Muscle layer of duodenum (tissue), 2 donors: Measurements from ENCODE around the gene CTDP1.
"Not testable (repeated sequence)": the region's sequence is repeated elsewhere in the genome, so short reads cannot be mapped to it uniquely, and the experiment has no call there.

Experiments used
- H3K27ac ChIP-seq: one replicate; pipeline ENCODE4 v1.7.0; 2013; ENCODE audit warnings: mild to moderate bottlenecking, low read length
- H3K27me3 ChIP-seq: one replicate; pipeline ENCODE4 v1.7.0; 2013; ENCODE audit warnings: low read depth, mild to moderate bottlenecking, control low read depth, low read length
- H3K36me3 ChIP-seq, 2 donors: one replicate each; pipeline ENCODE4 v1.7.0; 2013; ENCODE audit warnings: low read length in 2 of 2, control low read depth in 1 of 2, mild to moderate bottlenecking in 1 of 2; ENCODE audit not compliant: insufficient read depth in 2 of 2, control insufficient read depth in 1 of 2
- H3K4me1 ChIP-seq, 2 donors: one replicate each; pipeline ENCODE4 v1.7.0; 2013; ENCODE audit warnings: low read length in 2 of 2, mild to moderate bottlenecking in 2 of 2, control low read depth in 1 of 2, moderate library complexity in 1 of 2; ENCODE audit not compliant: insufficient read depth in 2 of 2, control insufficient read depth in 1 of 2
- H3K4me3 ChIP-seq, 2 donors: one replicate each; pipeline ENCODE4 v1.7.0; 2013; ENCODE audit warnings: low read length in 2 of 2, low read depth in 1 of 2, mild to moderate bottlenecking in 1 of 2
- H3K9me3 ChIP-seq, 2 donors: one replicate each; pipeline ENCODE4 v1.7.0; 2013; ENCODE audit warnings: low read length in 2 of 2, control low read depth in 1 of 2, mild to moderate bottlenecking in 1 of 2; ENCODE audit not compliant: control insufficient read depth in 1 of 2
- donor health status: healthy.

CTDP1 gene

DNA sequence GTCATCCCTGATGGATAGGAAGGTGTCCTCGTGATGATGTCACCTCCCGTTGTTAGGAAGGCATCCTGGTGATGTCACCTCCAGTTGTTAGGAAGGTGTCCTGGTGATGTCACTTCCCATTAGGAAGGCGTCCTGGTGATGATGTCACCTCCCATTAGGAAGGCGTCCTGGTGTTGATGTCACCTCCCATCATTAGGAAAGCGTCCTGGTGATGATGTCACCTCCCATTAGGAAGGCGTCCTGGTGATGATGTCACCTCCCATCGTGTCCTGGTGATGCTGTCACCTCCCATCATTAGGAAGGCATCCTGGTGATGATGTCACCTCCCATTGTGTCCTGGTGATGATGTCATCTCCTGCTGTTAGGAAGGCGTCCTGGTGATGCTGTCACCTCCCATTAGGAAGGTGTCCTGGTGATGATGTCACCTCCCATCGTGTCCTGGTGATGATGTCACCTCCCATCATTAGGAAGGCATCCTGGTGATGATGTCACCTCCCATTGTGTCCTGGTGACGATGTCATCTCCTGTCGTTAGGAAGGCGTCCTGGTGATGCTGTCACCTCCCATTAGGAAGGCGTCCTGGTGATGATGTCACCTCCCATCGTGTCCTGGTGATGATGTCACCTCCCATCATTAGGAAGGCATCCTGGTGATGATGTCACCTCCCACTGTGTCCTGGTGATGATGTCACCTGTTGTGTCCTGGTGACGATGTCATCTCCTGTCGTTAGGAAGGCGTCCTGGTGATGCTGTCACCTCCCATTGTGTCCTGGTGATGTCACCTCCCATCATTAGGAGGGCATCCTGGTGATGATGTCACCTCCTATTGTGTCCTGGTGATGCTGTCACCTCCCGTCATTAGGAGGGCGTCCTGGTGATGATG lies 40.1 kb downstream of the CTDP1 start:
- peaks cover 9 to 89% of the 10 kb centered on the region in 2 donors for H3K36me3 ChIP-seq

DNA sequence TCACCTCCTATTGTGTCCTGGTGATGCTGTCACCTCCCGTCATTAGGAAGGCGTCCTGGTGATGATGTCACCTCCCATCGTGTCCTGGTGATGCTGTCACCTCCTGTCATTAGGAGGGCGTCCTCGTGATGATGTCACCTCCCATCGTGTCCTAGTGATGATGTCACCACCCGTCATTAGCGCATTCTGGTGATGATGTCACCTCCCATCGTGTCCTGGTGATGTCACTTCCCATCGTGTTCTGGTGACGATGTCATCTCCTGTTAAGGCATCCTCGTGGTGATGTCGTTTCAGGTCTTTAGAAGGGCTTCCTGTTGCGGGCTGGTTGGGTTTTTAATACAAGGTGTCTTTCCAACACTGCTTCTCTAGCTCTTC lies 40.7 kb downstream of the CTDP1 start:
- H3K4me3 ChIP-seq = no peak overlapping the region
- H3K27ac ChIP-seq = no peak overlapping the region
- no peaks in the 10 kb centered on the region for H3K4me1 ChIP-seq
- no peaks in the 10 kb centered on the region for H3K9me3 ChIP-seq
- H3K36me3 ChIP-seq = peaks cover 9 to 83% of the 10 kb centered on the region in 2 donors
- H3K27me3 ChIP-seq = no peaks in the 10 kb centered on the region

More for the DNA sequence above, 40.1 kb downstream of the CTDP1 start:
- H3K27me3 ChIP-seq, H3K27ac ChIP-seq, H3K4me1 ChIP-seq, H3K4me3 ChIP-seq, H3K9me3 ChIP-seq: not testable (repeated sequence)

DNA sequence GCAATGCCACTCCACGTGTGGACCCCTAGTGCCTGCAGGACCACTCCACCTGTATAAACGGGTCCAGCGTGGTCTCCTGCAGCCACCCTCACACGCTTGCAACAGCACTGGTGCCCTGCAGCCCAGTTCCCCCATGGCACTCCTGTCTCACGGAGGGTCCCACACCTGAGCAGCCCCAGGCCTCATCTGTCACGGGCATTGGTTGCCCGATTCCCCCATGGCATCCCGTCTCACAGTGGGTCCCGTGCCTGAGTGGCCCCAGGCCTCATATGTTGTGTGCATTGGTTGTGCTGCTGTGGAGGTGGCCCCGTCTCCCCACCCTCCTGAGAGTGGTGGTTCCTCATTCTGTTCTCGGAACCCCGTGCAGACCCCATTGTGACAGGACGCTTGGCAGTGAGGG lies 43.4 kb downstream of the CTDP1 start:
- Histone ChIP-seq H3K4me3 (no peak overlapping the region), H3K27ac (no peak overlapping the region), H3K36me3 (peaks cover 9 to 65% of the 10 kb centered on the region in 2 donors), H3K9me3 (no peaks in the 10 kb centered on the region), H3K4me1 (no peaks in the 10 kb centered on the region), H3K27me3 (no peaks in the 10 kb centered on the region)

DNA sequence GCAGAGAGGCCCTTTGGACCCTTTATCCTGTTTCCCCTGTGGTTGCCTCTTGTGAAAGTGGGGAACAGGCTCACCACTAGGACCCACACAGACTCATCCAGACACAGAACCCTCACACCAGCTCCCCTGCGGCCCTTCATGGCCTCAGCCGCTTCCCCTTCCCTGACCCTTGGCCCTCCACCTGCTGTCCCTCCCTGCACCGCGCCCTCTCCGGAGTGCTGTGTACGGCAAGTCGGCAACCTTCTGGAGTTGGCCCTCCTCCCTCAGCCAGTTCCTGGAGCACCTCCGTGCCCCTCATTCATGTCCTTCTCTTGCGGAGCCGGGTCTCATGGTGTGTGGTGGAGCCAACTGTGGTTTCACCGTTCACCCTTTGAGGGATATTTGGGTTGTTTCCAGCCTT lies 44.0 kb downstream of the CTDP1 start:
- H3K27ac ChIP-seq = no peak overlapping the region
- no peaks in the 10 kb centered on the region for H3K27me3 ChIP-seq
- H3K9me3 ChIP-seq = no peaks in the 10 kb centered on the region
- H3K4me1 ChIP-seq = no peaks in the 10 kb centered on the region
- peaks cover 8 to 62% of the 10 kb centered on the region in 2 donors for H3K36me3 ChIP-seq
- no peak overlapping the region for H3K4me3 ChIP-seq

DNA sequence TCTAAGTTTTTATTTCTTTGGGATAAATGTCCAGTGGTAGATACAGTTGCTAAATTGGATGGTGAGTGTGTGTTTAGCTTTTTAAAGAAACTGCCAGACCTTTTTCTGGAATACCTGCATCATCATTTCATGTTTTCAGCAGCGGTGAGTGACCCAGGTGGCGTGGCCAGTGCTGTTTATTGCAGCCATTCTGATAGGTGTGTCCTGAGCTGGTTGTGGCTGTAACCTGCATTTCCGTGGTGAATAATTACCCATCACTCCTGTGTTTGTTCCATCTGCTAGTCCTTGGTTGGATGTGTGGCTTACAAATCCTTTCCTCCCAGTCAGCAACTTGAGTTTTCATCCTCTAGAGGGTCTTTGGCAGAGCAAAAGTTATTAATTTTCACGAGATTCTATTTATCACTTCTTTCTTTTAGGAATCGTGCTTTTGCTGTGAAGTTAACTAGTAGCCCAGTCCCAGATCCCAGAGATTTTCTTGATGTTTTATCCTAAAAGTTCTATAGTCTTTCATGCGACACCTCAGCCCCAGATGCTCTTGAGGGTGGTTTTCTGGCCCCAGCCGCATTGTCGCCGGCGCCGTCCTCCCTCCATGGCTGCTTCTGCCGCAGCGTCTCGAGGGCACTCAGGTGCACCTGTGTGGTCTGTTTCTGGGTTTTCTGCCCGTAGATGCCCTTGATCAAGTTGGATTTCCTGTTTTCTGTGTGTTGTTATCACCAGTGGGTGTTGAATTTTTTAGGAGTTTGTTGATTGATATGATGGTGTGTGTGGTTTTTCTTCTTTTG lies 44.9 kb downstream of the CTDP1 start:
- H3K4me1 ChIP-seq = no peaks in the 10 kb centered on the region
- no peak overlapping the region for H3K27ac ChIP-seq
- H3K27me3 ChIP-seq = no peaks in the 10 kb centered on the region
- H3K9me3 ChIP-seq = no peaks in the 10 kb centered on the region
- peaks cover 13 to 64% of the 10 kb centered on the region in 2 donors for H3K36me3 ChIP-seq
- no peak overlapping the region for H3K4me3 ChIP-seq

DNA sequence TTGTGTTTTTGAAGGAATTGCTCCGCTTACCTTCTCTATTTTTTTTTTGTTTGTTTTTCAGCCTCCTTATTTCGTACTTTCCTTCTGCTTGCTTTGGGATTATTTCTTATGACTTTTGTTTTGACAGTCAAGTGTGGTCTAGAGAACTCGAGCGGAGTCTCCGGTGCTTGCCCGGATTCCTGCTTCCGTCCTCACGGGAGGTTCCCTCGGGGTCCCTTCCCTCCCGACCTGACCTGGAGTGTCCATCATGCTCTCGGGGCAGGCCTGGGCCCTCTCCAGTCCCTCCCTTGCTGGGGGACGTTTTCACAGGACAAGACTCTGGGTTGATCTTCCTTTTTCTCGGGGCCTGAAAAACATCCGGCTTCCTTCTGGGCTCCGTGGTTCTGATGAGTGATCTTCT lies 45.9 kb downstream of the CTDP1 start:
- peaks cover 22 to 64% of the 10 kb centered on the region in 2 donors for H3K36me3 ChIP-seq
- no peaks in the 10 kb centered on the region for H3K9me3 ChIP-seq
- H3K4me1 ChIP-seq = no peaks in the 10 kb centered on the region
- no peak overlapping the region for H3K27ac ChIP-seq
- H3K4me3 ChIP-seq = no peak overlapping the region
- H3K27me3 ChIP-seq = no peaks in the 10 kb centered on the region

DNA sequence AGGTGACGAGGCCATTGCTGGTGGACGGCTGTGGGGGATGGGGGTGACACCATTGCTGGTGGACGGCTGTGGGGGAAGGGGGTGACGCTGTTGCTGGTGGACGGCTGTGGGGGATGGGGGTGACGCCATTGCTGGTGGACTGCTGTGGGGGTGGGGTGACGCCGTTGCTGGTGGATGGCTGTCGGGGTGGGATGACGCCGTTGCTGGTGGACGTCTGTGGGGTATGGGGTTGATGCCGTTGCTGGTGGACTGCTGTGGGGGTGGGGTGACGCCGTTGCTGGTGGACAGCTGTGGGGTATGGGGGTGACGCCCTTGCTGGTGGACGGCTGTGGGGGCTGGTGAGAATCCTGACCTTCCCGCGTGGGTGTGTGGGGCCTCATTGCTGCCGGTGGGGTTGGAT lies 47.1 kb downstream of the CTDP1 start:
- Histone ChIP-seq H3K27ac (no peak overlapping the region), H3K4me3 (no peak overlapping the region), H3K4me1 (no peaks in the 10 kb centered on the region), H3K9me3 (peaks cover 0 to 5% of the 10 kb centered on the region in 2 donors), H3K27me3 (no peaks in the 10 kb centered on the region), H3K36me3 (peaks cover 28 to 66% of the 10 kb centered on the region in 2 donors)

DNA sequence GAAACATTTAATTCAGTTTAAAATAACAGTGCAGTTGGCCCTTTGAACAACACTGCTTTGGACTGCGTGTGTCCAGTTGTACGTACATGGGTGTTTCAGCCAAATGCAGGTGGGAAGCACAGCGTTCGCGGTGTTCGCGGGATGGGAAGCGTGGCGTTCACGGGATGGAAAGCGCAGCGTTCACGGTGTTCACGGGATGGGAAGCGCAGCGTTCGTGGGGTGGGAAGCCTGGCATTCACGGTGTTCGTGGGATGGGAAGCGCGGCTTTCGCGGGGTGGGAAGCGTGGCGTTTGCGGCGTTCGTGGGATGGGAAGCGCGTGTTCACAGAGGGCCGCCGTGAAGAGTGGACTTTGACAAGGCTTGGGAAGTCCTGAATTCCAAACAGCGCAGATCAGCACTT lies 47.6 kb downstream of the CTDP1 start:
- no peaks in the 10 kb centered on the region for H3K27me3 ChIP-seq
- H3K36me3 ChIP-seq = peaks cover 33 to 71% of the 10 kb centered on the region in 2 donors
- no peak overlapping the region for H3K27ac ChIP-seq
- no peak overlapping the region for H3K4me3 ChIP-seq
- H3K9me3 ChIP-seq = peaks cover 0 to 5% of the 10 kb centered on the region in 2 donors
- H3K4me1 ChIP-seq = no peaks in the 10 kb centered on the region

DNA sequence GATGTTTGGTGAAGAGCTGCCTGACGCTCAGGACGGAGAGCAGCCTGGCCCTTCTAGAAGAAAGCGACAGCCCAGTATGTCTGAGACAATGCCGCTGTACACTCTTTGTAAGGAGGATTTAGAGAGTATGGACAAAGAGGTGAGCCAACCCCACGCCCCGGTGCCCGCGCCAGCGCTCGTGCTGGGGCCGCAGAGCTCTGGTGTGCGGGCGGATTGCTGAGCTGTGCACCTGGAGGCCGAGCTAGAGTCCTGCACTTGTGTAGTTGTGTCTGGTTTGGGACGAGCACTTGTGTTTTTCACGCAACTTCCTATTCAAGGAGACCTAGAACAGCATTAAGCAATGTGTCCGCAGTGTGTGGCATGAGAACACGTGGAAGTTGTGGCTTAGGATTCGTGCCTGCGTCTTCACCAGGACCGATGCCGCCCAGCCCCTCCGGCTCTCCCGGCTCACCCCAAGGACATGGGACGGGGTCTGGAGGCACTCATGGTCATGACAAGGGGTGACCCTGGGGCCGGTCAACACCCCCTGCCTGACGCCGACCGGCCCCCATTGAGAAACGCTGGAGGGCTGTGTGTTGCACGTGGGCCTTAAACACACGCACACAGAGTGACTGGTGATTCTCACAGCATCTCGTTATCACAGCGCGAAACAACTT lies 49.5 kb downstream of the CTDP1 start:
- Histone ChIP-seq H3K27me3 (no peaks in the 10 kb centered on the region), H3K27ac (no peak overlapping the region), H3K9me3 (peaks cover 0 to 5% of the 10 kb centered on the region in 2 donors), H3K4me1 (no peaks in the 10 kb centered on the region), H3K4me3 (no peak overlapping the region), H3K36me3 (peaks cover 33 to 71% of the 10 kb centered on the region in 2 donors)

DNA sequence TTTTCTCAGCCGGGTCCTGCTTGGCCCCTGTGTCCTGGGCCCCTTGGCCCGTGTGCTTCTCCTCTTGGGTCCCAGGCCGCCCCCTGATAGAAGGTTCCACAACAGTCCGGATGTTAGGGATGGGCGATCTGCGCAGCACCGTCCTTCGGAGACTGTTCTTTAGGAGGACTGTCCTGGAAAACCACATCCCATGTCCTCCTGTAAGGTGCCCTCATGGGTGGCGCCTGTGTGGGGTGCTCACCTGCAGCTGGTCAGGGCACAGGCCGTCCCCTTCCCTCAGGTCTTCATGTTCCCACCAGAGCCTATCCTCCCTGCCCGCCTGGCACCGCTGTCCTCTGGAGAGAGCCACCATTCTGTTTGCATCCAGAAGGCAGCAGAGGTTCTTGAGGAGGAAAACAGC lies 50.0 kb downstream of the CTDP1 start:
- peaks cover 0 to 5% of the 10 kb centered on the region in 2 donors for H3K9me3 ChIP-seq
- no peaks in the 10 kb centered on the region for H3K4me1 ChIP-seq
- no peak overlapping the region for H3K27ac ChIP-seq
- H3K36me3 ChIP-seq = peaks cover 33 to 71% of the 10 kb centered on the region in 2 donors
- H3K4me3 ChIP-seq = no peak overlapping the region
- H3K27me3 ChIP-seq = no peaks in the 10 kb centered on the region

DNA sequence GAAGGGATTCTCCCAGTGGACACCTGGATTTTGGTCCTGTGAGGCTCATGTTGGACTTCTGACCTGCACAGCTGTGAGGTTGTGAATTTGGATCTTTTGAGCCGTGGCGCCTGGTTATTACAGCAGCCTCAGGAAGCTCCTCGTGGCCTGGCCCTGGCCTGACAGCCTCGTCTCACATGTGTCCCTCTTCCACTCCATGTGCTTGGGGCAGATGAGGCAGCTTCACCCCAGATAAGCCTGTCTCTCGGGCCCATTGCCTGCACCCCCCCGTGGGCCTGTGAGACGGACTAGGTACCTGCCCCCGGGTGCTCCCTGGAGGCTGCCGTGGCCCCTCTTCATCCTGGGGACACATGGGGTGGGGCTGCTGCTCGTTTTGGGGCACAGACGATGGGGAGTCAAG lies 51.2 kb downstream of the CTDP1 start:
- Histone ChIP-seq H3K36me3 (peaks cover 34 to 80% of the 10 kb centered on the region in 2 donors), H3K4me1 (no peaks in the 10 kb centered on the region), H3K9me3 (peaks cover 0 to 5% of the 10 kb centered on the region in 2 donors), H3K4me3 (no peak overlapping the region), H3K27ac (no peak overlapping the region), H3K27me3 (no peaks in the 10 kb centered on the region)
